ENCODE measurements around the gene DIMT1.

DNA sequence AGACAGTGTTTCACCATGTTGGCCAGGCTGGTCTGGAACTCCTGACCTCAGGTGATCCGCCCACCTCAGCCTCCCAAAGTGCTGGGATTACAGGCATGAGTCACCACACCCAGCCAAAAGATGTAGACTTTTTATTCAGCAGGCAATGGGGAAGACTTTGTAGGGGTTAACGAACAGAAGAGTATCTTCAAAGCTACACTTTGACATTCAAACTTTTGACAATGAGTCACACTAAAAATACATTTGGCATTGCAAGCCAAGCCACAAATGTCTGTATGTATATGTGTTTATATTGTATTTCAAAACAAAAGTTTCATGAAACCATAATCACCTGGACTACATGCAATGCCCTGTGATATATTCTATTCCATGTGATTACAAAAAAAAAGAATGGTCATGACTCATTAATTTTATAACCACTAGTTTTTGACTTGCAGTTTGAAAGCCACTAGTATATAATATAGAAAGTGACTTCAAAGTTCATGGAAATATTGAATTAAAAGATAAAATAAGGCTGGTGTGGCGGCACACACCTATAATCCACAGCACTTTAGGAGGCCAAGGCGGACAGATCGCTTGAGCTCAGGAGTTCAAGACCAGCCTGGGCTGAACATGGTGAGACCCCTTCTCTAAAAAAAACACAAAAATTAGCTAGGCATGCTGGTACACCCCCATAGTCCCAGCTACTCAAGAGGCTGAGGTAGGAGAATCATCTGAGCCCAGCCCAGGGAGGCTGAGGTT, 8.3 kb downstream of the DIMT1 start:
- no peak for TF ChIP-seq ZNF274 (IDR thresholded peaks at IDR 0.05; ENCODE audit: low read depth, low read length)
- no peak for TF ChIP-seq SUZ12 (IDR thresholded peaks at IDR 0.05; ENCODE audit: extremely low read depth, insufficient read depth, insufficient read length)
